ENCODE measurements around the gene UNK.

- TF ChIP-seq POLR2A (IDR thresholded peaks at IDR 0.05; ENCODE audit: low read depth, low read length) (no peak), CTCF (IDR thresholded peaks at IDR 0.05; ENCODE audit: extremely low read depth in 1 of 2, insufficient read depth in 1 of 2, low read depth in 1 of 2, low read length in 2 of 2) (no peak), JUN (IDR thresholded peaks at IDR 0.05; ENCODE audit: borderline replicate concordance, insufficient read depth, insufficient read length, low read depth) (no peak), EZH2 (IDR thresholded peaks at IDR 0.05; ENCODE audit: borderline replicate concordance, low read depth, low read length, severe bottlenecking) (no peak), POLR2AphosphoS5 (IDR thresholded peaks at IDR 0.05; ENCODE audit: insufficient read depth, low read depth, low read length) (no peak), FOS (IDR thresholded peaks at IDR 0.05; ENCODE audit: borderline replicate concordance, insufficient read depth, low read length) (no peak), GATA2 (IDR thresholded peaks at IDR 0.05; ENCODE audit: insufficient read depth, insufficient read length, low read depth, low read length) (no peak)
Measured at GRCh38 chr17:75849724-75850123, 65.1 kb downstream of the UNK start.
